ENCODE results near the gene ELF1. TPM values are rescaled to one million over a fixed set of nuclear protein-coding genes. Genes with fewer than 3 reads are reported as not detected.

ELF1 gene
- total RNA-seq, 4 donors from 2014 or later = 61.5 to 96.1 (median 74.1) TPM

DNA sequence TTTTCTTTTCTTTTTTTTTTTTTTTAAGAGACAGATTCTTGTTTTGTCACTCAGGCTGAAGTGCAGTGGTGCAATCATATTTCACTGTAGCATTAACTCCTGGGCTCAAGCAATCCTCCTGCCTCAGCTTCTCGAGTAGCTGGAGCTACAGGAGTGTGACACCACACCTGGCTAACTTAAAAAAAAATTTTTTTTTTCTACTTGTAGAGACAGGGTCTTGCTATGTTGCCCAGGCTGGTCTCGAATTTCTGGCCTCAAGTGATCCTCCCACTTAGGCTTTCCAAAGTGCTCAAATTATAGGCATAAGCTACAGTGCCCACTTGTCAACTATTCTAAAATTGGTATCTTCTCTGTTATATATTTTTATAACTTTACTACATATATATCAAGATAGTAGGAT is 6.6 kb downstream of the ELF1 start:
- no peaks in the 10 kb centered on the region for H3K9me3 ChIP-seq
- no peak overlapping the region for H3K4me3 ChIP-seq
- H3K27me3 ChIP-seq = no peaks in the 10 kb centered on the region
- H3K27ac ChIP-seq = no peak overlapping the region
- no peaks in the 10 kb centered on the region for H3K36me3 ChIP-seq
- H3K4me1 ChIP-seq = no peaks in the 10 kb centered on the region
- DNase-seq = no peak
- TF ChIP-seq POLR2A (IDR thresholded peaks at IDR 0.05) = no peak
- TF ChIP-seq, protein P1, sequence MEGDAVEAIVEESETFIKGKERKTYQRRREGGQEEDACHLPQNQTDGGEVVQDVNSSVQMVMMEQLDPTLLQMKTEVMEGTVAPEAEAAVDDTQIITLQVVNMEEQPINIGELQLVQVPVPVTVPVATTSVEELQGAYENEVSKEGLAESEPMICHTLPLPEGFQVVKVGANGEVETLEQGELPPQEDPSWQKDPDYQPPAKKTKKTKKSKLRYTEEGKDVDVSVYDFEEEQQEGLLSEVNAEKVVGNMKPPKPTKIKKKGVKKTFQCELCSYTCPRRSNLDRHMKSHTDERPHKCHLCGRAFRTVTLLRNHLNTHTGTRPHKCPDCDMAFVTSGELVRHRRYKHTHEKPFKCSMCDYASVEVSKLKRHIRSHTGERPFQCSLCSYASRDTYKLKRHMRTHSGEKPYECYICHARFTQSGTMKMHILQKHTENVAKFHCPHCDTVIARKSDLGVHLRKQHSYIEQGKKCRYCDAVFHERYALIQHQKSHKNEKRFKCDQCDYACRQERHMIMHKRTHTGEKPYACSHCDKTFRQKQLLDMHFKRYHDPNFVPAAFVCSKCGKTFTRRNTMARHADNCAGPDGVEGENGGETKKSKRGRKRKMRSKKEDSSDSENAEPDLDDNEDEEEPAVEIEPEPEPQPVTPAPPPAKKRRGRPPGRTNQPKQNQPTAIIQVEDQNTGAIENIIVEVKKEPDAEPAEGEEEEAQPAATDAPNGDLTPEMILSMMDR (IDR thresholded peaks at IDR 0.05) = no peak
- intact Hi-C loops (cut with DNase I; ENCODE audit: low total_unique reads) = no loop called here

DNA sequence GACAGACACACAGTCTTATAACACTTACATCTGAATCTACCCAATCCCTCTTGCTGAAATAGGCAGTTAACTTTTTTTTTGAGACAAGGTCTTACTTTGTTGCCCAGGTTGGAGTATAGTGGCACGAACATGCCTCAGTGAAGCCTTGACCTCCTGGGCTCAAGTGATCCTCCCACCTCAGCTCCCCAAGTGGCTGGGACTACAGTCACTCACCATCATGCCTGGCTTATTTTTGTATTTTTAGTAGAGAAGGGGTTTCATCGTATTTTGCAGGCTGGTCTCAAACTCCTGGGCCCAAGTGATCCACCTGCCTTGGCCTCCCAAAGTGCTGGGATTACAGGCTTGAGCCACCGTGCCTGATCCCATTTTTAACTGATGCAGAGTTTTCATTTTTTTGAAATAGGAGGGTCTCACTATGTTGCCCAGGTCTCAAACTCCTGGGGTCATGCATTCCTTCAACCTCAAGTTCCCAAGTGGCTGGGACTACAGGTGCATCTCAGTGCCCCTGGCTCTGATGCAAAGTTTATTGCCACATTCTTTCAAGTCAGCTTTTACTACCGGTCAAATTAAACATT is 7.6 kb downstream of the ELF1 start:
- TF ChIP-seq, protein P1 (IDR thresholded peaks at IDR 0.05) = no peak
- TF ChIP-seq POLR2A (IDR thresholded peaks at IDR 0.05) = no peak
- no peaks in the 10 kb centered on the region for H3K36me3 ChIP-seq
- intact Hi-C loops (cut with DNase I; ENCODE audit: low total_unique reads) = no loop called here
- no peak overlapping the region for H3K4me3 ChIP-seq
- no peaks in the 10 kb centered on the region for H3K4me1 ChIP-seq
- H3K27me3 ChIP-seq = no peaks in the 10 kb centered on the region
- H3K27ac ChIP-seq = no peak overlapping the region
- DNase-seq = no peak
- no peaks in the 10 kb centered on the region for H3K9me3 ChIP-seq

DNA sequence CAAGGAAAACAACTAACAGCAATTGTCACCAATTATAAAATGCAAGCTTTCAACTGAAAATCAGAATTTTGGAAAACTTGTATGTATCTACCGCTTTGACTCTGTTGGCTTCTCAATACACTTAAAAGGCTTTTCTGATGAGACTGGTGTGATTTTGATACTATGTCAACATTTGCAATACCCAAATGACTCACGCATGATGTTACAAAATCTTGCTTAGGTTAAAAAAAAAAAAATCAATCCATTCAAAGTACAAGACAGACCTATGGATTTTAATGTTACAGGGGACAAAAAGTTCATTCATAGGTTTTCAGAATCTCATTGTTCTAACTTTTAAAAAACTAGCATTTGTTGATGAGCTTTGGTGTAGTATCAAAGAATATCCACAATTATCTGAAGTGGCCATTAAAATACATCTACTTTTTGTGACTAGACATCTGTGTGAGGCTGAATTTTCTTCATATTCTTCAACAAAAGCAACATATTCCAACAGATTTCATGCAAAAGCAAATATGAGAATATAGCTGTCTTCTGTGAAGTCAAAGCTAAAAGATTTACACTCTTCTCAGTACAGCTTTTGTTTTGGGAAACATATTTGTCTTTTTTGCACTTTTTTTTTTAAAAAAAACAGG is 10.7 kb downstream of the ELF1 start:
- H3K27me3 ChIP-seq = no peaks in the 10 kb centered on the region
- no peaks in the 10 kb centered on the region for H3K9me3 ChIP-seq
- H3K36me3 ChIP-seq = no peaks in the 10 kb centered on the region
- no peak overlapping the region for H3K4me3 ChIP-seq
- TF ChIP-seq POLR2A (IDR thresholded peaks at IDR 0.05) = no peak
- TF ChIP-seq, protein P1 (IDR thresholded peaks at IDR 0.05) = no peak
- H3K4me1 ChIP-seq = no peaks in the 10 kb centered on the region
- H3K27ac ChIP-seq = no peak overlapping the region
- intact Hi-C loops (cut with DNase I; ENCODE audit: low total_unique reads) = no loop called here
- no peak for DNase-seq

DNA sequence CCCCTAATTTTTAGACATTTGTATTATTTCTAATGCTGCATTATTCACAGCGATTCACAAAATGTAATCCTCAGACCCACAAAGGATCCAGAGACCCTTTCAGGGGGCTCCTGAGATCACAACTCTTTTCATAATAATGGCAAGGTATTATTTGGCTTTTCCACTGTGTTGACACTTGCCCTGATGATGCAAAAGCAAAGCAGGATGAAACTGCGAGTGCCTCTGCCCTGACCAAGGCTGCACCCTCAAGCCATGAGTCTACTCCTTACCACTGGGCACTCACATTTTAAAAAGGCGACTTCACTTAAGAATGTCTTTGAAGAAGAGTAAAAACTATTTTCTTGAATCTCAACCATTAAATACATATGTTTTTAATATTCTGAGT is 11.4 kb downstream of the ELF1 start:
- H3K4me1 ChIP-seq = no peaks in the 10 kb centered on the region
- TF ChIP-seq, protein P1 (IDR thresholded peaks at IDR 0.05) = no peak
- TF ChIP-seq POLR2A (IDR thresholded peaks at IDR 0.05) = no peak

DNA sequence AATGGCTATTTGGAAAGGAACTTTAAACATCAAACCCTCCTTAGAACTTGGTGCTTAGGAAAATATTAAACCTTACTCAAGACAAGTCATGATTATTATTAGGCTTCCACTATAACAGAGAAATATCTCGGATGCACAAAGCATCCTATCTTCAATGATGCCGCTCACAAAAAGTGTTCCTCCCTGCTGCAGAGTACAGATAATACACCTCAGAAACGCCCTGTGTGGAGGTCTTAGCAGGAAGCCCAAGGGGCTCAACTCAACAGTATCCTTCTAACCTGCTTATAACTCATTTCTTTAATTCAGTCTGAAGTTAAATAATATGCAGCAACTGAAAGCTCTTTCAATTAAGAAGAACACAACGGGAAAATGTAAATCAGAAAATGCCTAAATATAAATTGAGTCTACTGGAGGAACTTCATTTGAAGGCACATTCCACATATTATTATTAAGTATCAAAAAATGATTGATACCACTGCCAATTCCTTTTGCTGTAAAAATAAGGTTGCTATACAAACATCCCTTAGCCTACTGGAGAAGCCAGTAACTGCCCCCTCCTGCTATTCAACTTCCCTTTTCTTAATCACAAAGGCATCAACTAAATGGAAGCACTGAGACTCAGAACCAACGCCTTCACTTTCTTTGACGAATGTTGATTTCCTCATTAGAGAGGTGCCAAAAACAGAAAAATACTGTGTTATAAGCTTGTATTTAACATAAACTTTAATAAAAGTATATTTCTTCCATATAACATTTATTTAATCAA is 12.0 kb downstream of the ELF1 start:
- Histone ChIP-seq H3K36me3 (no peaks in the 10 kb centered on the region), H3K27ac (no peak overlapping the region), H3K27me3 (no peaks in the 10 kb centered on the region), H3K4me1 (no peaks in the 10 kb centered on the region), H3K9me3 (no peaks in the 10 kb centered on the region), H3K4me3 (no peak overlapping the region)
- intact Hi-C loops (cut with DNase I; ENCODE audit: low total_unique reads) = no loop called here
- TF ChIP-seq POLR2A (IDR thresholded peaks at IDR 0.05) = no peak
- TF ChIP-seq, protein P1 (IDR thresholded peaks at IDR 0.05) = no peak
- no peak for DNase-seq

More for the DNA sequence above, 11.4 kb downstream of the ELF1 start:
- DNase-seq = no peak
- Histone ChIP-seq H3K27me3 (no peaks in the 10 kb centered on the region), H3K36me3 (no peaks in the 10 kb centered on the region), H3K9me3 (no peaks in the 10 kb centered on the region), H3K4me3 (no peak overlapping the region), H3K27ac (no peak overlapping the region)
- intact Hi-C loops (cut with DNase I; ENCODE audit: low total_unique reads) = no loop called here

All from uterus (tissue), 4 donors.